ENCODE measurements around the gene LOX. TPM values are rescaled to one million over a fixed set of nuclear protein-coding genes. Genes with fewer than 3 reads are reported as not detected.

Gene LOX
- 85.4 TPM for total RNA-seq

GRCh38 chr5:122078116-122079110, at the start of gene LOX:
LOX (minus strand) TSS chr5:122078259; CDS start chr5:122077985, 274 bp downstream.

Other genes starting within 250 kb of the LOX start
- not detected for gene FTMT, start 226.4 kb downstream of the LOX start, total RNA-seq
- 29.5 TPM for gene SRFBP1, start 116.3 kb downstream of the LOX start, total RNA-seq
- 0.38 TPM for gene ZNF474, start 51.3 kb upstream of the LOX start, total RNA-seq
- 25.5 TPM for gene SNCAIP, start 234.0 kb upstream of the LOX start, total RNA-seq